Endothelial cell of umbilical vein (primary cell): ENCODE results near the gene HAPLN1. TPM values are rescaled to one million over a fixed set of nuclear protein-coding genes. Genes with fewer than 3 reads are reported as not detected.
A peak's percentile ranks its signal among the peaks of the same experiment; 100 is the strongest.

Experiments used
- BruUV-seq: library from RNA; stranded (reverse); fragments of 400-500 nt; replicated peaks from 2 replicates; lab custom pipeline; 2021; lab: Mats Ljungman, UMichigan
- CTCF ChIA-PET: fragments of 300-600, 350-600 bp; sonication (Branson Sonifier 250); formaldehyde crosslinking; loops from one replicate; lab custom pipeline; 2021; ENCODE audit warnings: antibody characterized with exemption, inconsistent platforms; lab: Charles Lee
- POLR2A ChIA-PET: fragments of 300-600, 350-600 bp; sonication (Branson Sonifier 250); formaldehyde crosslinking; loops from one replicate; lab custom pipeline; 2021; ENCODE audit warnings: antibody characterized with exemption, inconsistent platforms; lab: Charles Lee
- DNase-seq: peaks from one replicate; pipeline ENCODE4 v3.0.0-alpha.2; 2011; ENCODE audit warnings: low read depth, low spot score
- FAIRE-seq: peaks from 2 replicates; lab custom pipeline; 2011; peaks lifted over from hg19 to GRCh38; lab: Jason Lieb, UNC
- H2AFZ ChIP-seq: 2 replicates; pipeline ENCODE4 v1.6.0; 2012; ENCODE audit warnings: low read depth, low read length, control low read depth, inconsistent platforms
- H3K27ac ChIP-seq: 2 replicates; pipeline ENCODE4 v1.5.1; 2011; ENCODE audit warnings: low read depth, mild to moderate bottlenecking, control low read depth, low read length, moderate library complexity; ENCODE audit not compliant: insufficient read depth
- H3K27me3 ChIP-seq, 2 experiments: 2 replicates each; pipeline versions ENCODE4 v1.6.0 to v1.6.1; 2011; ENCODE audit warnings: low read length in 2 of 2, mixed read lengths in 1 of 2; ENCODE audit not compliant: control insufficient read depth in 2 of 2, insufficient read depth in 2 of 2
- H3K36me3 ChIP-seq, 2 experiments: 2 replicates in 1 of 2; 3 replicates in 1 of 2; pipeline ENCODE4 v1.5.1; 2011; ENCODE audit warnings: low read length in 2 of 2, mild to moderate bottlenecking in 1 of 2, moderate library complexity in 1 of 2; ENCODE audit not compliant: control insufficient read depth in 2 of 2, insufficient read depth in 2 of 2; ENCODE audit errors: extremely low read depth in 1 of 2
- H3K4me1 ChIP-seq: 3 replicates; pipeline ENCODE4 v1.5.1; 2011; ENCODE audit warnings: mild to moderate bottlenecking, low read length; ENCODE audit not compliant: control insufficient read depth, insufficient read depth; ENCODE audit errors: extremely low read depth
- H3K4me2 ChIP-seq: 2 replicates; pipeline ENCODE4 v1.6.1; 2011; ENCODE audit warnings: low read length, control low read depth, mixed read lengths; ENCODE audit not compliant: insufficient read depth
- H3K4me3 ChIP-seq, 3 experiments: fragments of 200-600 bp in 1 of 3; sonication (generic), shearing (Covaris generic) in 1 of 3; replicated peaks in 1 of 3; 2 replicates each; pipeline ENCODE4 v1.5.1; 2011 to 2016; ENCODE audit warnings: control low read depth in 3 of 3, low read length in 3 of 3, mild to moderate bottlenecking in 2 of 3, inconsistent platforms in 1 of 3, low read depth in 1 of 3, moderate library complexity in 1 of 3; ENCODE audit not compliant: insufficient read depth in 1 of 3
- H3K79me2 ChIP-seq: 2 replicates; pipeline ENCODE4 v1.6.0; 2012; ENCODE audit warnings: low read length, inconsistent platforms; ENCODE audit not compliant: control insufficient read depth, insufficient read depth
- H3K9ac ChIP-seq: replicated peaks from 2 replicates; pipeline ENCODE3; 2011; ENCODE audit warnings: low read length, control low read depth; ENCODE audit not compliant: insufficient read depth; ENCODE audit errors: extremely low read depth
- H3K9me1 ChIP-seq: replicated peaks from 3 replicates; pipeline ENCODE4 v1.6.0; 2011; ENCODE audit warnings: mild to moderate bottlenecking, low read length; ENCODE audit not compliant: control insufficient read depth, insufficient read depth; ENCODE audit errors: extremely low read depth
- H3K9me3 ChIP-seq: replicated peaks from 2 replicates; pipeline ENCODE4 v1.5.1; 2012; ENCODE audit warnings: low read length, inconsistent platforms; ENCODE audit not compliant: control insufficient read depth, insufficient read depth
- H4K20me1 ChIP-seq: replicated peaks from 2 replicates; pipeline ENCODE3; 2011; ENCODE audit warnings: mild to moderate bottlenecking, low read length; ENCODE audit not compliant: control insufficient read depth, insufficient read depth; ENCODE audit errors: extremely low read depth
- EZH2 ChIP-seq: IDR thresholded peaks from 2 replicates; pipeline ENCODE4 v1.6.1; 2012; ENCODE audit warnings: borderline replicate concordance, low read depth, mild to moderate bottlenecking, moderate library complexity, low read length, inconsistent platforms; ENCODE audit not compliant: severe bottlenecking
- FOS ChIP-seq: IDR thresholded peaks from 2 replicates; pipeline ENCODE4 v1.6.1; 2011; ENCODE audit warnings: mild to moderate bottlenecking, low read length, moderate library complexity, borderline replicate concordance; ENCODE audit not compliant: insufficient read depth
- GATA2 ChIP-seq: IDR thresholded peaks from 2 replicates; pipeline ENCODE4 v1.7.0; 2011; ENCODE audit warnings: low read depth, mild to moderate bottlenecking, moderate library complexity, mixed read lengths, low read length; ENCODE audit not compliant: insufficient read length, insufficient read depth
- JUN ChIP-seq: IDR thresholded peaks from 2 replicates; pipeline ENCODE4 v1.6.1; 2011; ENCODE audit warnings: borderline replicate concordance, low read depth; ENCODE audit not compliant: insufficient read length, insufficient read depth
- MYC ChIP-seq: IDR thresholded peaks from one replicate; pipeline ENCODE4 v1.6.1; 2011; ENCODE audit warnings: mild to moderate bottlenecking, low read depth, low read length
- POLR2A ChIP-seq: IDR thresholded peaks from 2 replicates; pipeline ENCODE4 v1.6.1; 2012; ENCODE audit warnings: low read depth, mild to moderate bottlenecking, control low read depth, low read length
- POLR2AphosphoS5 ChIP-seq: IDR thresholded peaks from 2 replicates; pipeline ENCODE4 v1.6.1; 2012; ENCODE audit warnings: low read depth, mild to moderate bottlenecking, control low read depth, low read length, moderate library complexity; ENCODE audit not compliant: insufficient read depth
- dilution Hi-C: fragments of 300-500 bp; cut with MboI; formaldehyde crosslinking; loops from one replicate; pipeline ENCODE4 v1.15.0; 2019; ENCODE audit warnings: low sequenced_read_pairs; ENCODE audit not compliant: extremely low pct_ligation_motif_present
- intact Hi-C: fragments of 100-400 bp; cut with micrococcal nuclease; formaldehyde crosslinking; loops from one replicate; pipeline ENCODE4 v1.10.0; 2022
- polyA plus RNA-seq, 4 experiments: library from polyadenylated mRNA; depleted of rRNA in 3 of 4; stranded (reverse) in 3 of 4; unstranded in 1 of 4; fragments of >200 nt; gene quantifications; 2 replicates each; pipeline versions ENCODE4 v1.2.1 to v1.2.3, GENCODE V29; 2011 to 2012; ENCODE audit warnings: missing spikeins in 1 of 4
- total RNA-seq: library from RNA; stranded (reverse); gene quantifications from 2 replicates; pipeline ENCODE4 v1.2.3, GENCODE V29; 2021
- TF ChIP-seq, protein P1 (sequence below): IDR thresholded peaks from 2 replicates; pipeline ENCODE4 v1.6.1; 2011; ENCODE audit not compliant: insufficient read depth, insufficient read length
- TF ChIP-seq, protein P2 (sequence below), 2 donors: IDR thresholded peaks; 1 replicate in 1 of 2; 2 replicates in 1 of 2; pipeline ENCODE4 v1.5.1; 2011; ENCODE audit warnings: low read length in 2 of 2, mild to moderate bottlenecking in 2 of 2, moderate library complexity in 2 of 2, control low read depth in 1 of 2, inconsistent platforms in 1 of 2, low read depth in 1 of 2; ENCODE audit not compliant: insufficient read depth in 1 of 2; ENCODE audit errors: extremely low read depth in 1 of 2

HAPLN1 gene
- total and polyA plus RNA-seq, 2 donors (not counting 3 experiments of a cell fraction or from before 2014, with no cell fraction given), result 0.04 TPM; not detected in 1

DNA sequence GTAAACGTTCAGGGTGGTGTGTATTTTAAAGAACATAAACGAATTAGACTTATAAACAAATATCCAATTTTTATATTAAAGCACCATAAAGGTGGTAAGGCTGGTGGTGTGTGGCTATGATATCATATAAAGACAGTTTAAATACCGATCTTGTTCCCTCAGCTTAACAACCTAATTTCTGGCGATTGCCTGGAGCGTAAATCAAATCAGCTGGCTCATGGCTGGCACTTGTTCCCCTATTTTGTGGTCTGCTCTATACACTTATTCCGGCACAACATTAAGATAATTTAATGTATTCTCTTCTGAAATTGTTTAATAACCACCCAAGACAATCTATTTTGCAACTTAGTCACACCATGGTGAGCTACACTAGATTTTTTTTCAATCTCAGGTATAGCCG, 2.4 kb upstream of the HAPLN1 start:
- no peak for FAIRE-seq

DNA sequence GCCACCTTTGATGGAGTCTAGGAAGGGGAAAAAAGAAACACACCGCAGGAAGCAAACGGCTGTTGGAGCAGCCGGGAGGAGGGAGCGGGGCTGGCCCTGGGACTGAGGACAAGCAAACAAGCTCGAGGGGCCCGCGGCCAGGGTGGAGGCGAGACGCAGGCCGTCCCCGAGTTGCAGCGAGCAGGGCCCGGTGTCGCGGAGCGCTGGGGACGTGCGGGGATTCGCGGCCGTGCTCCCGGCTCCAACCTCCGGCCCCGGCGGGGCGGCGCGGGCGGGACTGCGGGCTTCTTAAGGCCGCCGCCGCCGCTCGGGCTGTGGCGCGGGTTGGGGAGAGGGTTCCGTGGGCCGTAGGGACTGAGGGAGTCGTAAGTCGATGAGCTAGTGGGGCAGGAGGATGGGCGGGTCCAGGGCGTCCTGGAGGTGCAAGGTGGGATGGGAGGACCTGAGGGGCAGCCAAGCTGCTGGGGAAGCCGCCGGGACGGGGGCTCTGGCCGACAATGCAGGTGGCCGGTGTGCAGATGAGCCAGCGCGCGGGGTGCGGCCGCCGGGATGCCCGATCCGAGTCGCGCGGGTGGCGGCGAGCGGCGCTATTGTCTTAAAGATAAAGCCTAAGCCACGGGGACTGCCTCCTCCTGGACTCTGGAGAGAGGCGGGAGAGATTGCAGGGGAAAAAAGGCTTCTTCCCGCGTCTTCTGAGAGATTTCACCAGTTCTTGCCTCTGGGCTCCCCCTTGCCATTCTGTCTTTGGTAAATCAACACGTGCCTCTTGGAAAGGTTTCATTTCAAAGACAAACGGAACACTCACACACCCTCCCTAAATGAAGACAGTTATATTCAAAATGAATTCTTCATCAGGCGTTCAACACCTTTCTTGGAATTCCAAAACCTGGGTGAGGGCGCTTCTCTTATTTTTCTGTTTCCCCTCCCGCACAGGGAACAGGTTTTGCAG, 1.6 kb upstream of the HAPLN1 start:
- no peaks in the 10 kb centered on the region for H3K36me3 ChIP-seq
- peak overlapping the region; percentile 21 to 61 (median 47) for H3K4me3 ChIP-seq
- POLR2A ChIA-PET, result interaction anchor here (0.6 kb wide), 1 partner anchor 193 kb away, joined by 3 read pairs; no protein-coding TSS in a partner anchor
- TF ChIP-seq POLR2A (no peak), GATA2 (no peak), MYC (no peak), JUN (no peak), POLR2AphosphoS5 (no peak), FOS (peak; percentile 8), EZH2 (no peak)
- TF ChIP-seq, protein P1, sequence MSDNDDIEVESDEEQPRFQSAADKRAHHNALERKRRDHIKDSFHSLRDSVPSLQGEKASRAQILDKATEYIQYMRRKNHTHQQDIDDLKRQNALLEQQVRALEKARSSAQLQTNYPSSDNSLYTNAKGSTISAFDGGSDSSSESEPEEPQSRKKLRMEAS, result no peak
- TF ChIP-seq, protein P2, sequence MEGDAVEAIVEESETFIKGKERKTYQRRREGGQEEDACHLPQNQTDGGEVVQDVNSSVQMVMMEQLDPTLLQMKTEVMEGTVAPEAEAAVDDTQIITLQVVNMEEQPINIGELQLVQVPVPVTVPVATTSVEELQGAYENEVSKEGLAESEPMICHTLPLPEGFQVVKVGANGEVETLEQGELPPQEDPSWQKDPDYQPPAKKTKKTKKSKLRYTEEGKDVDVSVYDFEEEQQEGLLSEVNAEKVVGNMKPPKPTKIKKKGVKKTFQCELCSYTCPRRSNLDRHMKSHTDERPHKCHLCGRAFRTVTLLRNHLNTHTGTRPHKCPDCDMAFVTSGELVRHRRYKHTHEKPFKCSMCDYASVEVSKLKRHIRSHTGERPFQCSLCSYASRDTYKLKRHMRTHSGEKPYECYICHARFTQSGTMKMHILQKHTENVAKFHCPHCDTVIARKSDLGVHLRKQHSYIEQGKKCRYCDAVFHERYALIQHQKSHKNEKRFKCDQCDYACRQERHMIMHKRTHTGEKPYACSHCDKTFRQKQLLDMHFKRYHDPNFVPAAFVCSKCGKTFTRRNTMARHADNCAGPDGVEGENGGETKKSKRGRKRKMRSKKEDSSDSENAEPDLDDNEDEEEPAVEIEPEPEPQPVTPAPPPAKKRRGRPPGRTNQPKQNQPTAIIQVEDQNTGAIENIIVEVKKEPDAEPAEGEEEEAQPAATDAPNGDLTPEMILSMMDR (IDR thresholded peaks at IDR 0.05; ENCODE audit: extremely low read depth in 1 of 2, insufficient read depth in 1 of 2, low read depth in 1 of 2, low read length in 2 of 2), result peak; percentile 65 to 68
- H3K79me2 ChIP-seq, result no peaks in the 10 kb centered on the region
- dilution Hi-C loops, result no loop called here
- no peaks in the 10 kb centered on the region for H3K9me1 ChIP-seq
- no peaks in the 10 kb centered on the region for H3K9me3 ChIP-seq
- no peaks in the 10 kb centered on the region for H4K20me1 ChIP-seq
- H3K4me2 ChIP-seq, result peak overlapping the region; percentile 90
- CTCF ChIA-PET, result interaction anchor here (0.7 to 2.8 kb wide), 12 partner anchors 10 to 1796 kb away, joined by 3 to 14 read pairs (median 5); partner anchors contain the start of gene EDIL3
- DNase-seq, result peak; percentile 71
- H3K27me3 ChIP-seq, result peaks cover 2 to 6% of the 10 kb centered on the region in 2 experiments
- peaks cover 4% of the 10 kb centered on the region for H3K4me1 ChIP-seq
- H3K27ac ChIP-seq, result no peak overlapping the region
- no TSS peak for BruUV-seq
- FAIRE-seq, result peak; percentile 52
- peak overlapping the region; percentile 89 for H2AFZ ChIP-seq
- intact Hi-C loops, result loop anchor here (1.0 to 5.0 kb wide), 7 partner anchors 205 to 1327 kb away; no protein-coding TSS in a partner anchor
- H3K9ac ChIP-seq, result peak overlapping the region; percentile 5

More for the DNA sequence above, 2.4 kb upstream of the HAPLN1 start:
- H3K9ac ChIP-seq, result no peak overlapping the region
- H3K9me3 ChIP-seq, result no peaks in the 10 kb centered on the region
- H3K9me1 ChIP-seq, result no peaks in the 10 kb centered on the region
- no peak overlapping the region for H2AFZ ChIP-seq
- ChIA-PET CTCF (interaction anchor here (1.0 to 2.8 kb wide), 5 partner anchors 11 to 660 kb away, joined by 3 to 14 read pairs (median 5); no protein-coding TSS in a partner anchor), POLR2A (no interaction called here)
- H3K4me1 ChIP-seq, result peaks cover 4% of the 10 kb centered on the region
- H4K20me1 ChIP-seq, result no peaks in the 10 kb centered on the region
- H3K4me2 ChIP-seq, result no peak overlapping the region
- H3K27ac ChIP-seq, result no peak overlapping the region
- dilution Hi-C loops (no loop called here), intact Hi-C loops (loop anchor here (5.0 kb wide), 2 partner anchors 309 to 364 kb away; no protein-coding TSS in a partner anchor)
- TF ChIP-seq JUN (no peak), POLR2AphosphoS5 (no peak), MYC (no peak)
- DNase-seq, result no peak
- H3K4me3 ChIP-seq, result no peak overlapping the region
- no TSS peak for BruUV-seq
- peaks cover 0 to 6% of the 10 kb centered on the region in 2 experiments for H3K27me3 ChIP-seq
- no peaks in the 10 kb centered on the region for H3K36me3 ChIP-seq
- no peaks in the 10 kb centered on the region for H3K79me2 ChIP-seq
